Neutrophil (primary cell): Measurements from ENCODE around the gene KIF3C.

Experiments
- H3K27ac ChIP-seq: fragments of 200-600 bp; sonication (generic); 2 replicates; pipeline ENCODE4 v1.5.1; 2016; ENCODE audit warnings: mild to moderate bottlenecking, moderate library complexity
- H3K27me3 ChIP-seq: fragments of 200-600 bp; sonication (generic); 2 replicates; pipeline ENCODE4 v1.6.0; 2016; ENCODE audit warnings: mild to moderate bottlenecking
- H3K36me3 ChIP-seq: fragments of 200-600 bp; sonication (generic); 2 replicates; pipeline ENCODE4 v1.5.1; 2017
- H3K4me1 ChIP-seq, 2 experiments: fragments of 200-600 bp in 1 of 2; sonication (generic) in 1 of 2; 1 replicate in 1 of 2; 2 replicates in 1 of 2; pipeline versions ENCODE4 v1.5.1 to v1.6.1; 2013 to 2016; ENCODE audit warnings: low read depth in 1 of 2, low read length in 1 of 2, mild to moderate bottlenecking in 1 of 2, moderate library complexity in 1 of 2; ENCODE audit not compliant: control insufficient read depth in 1 of 2, insufficient read depth in 1 of 2
- H3K4me3 ChIP-seq, 2 experiments: fragments of 200-600 bp in 1 of 2; sonication (generic) in 1 of 2; 1 replicate in 1 of 2; 2 replicates in 1 of 2; pipeline ENCODE4 v1.5.1; 2013 to 2016; ENCODE audit warnings: low read depth in 1 of 2, low read length in 1 of 2, mild to moderate bottlenecking in 1 of 2, moderate library complexity in 1 of 2
- H3K9me3 ChIP-seq: fragments of 200-600 bp; sonication (generic); 2 replicates; pipeline ENCODE4 v1.5.1; 2016
- TF ChIP-seq, protein P1 (sequence below): fragments of 200-600 bp; sonication (generic); IDR thresholded peaks from 2 replicates; pipeline ENCODE4 v1.5.1; 2016; ENCODE audit warnings: antibody characterized with exemption

Gene KIF3C

DNA sequence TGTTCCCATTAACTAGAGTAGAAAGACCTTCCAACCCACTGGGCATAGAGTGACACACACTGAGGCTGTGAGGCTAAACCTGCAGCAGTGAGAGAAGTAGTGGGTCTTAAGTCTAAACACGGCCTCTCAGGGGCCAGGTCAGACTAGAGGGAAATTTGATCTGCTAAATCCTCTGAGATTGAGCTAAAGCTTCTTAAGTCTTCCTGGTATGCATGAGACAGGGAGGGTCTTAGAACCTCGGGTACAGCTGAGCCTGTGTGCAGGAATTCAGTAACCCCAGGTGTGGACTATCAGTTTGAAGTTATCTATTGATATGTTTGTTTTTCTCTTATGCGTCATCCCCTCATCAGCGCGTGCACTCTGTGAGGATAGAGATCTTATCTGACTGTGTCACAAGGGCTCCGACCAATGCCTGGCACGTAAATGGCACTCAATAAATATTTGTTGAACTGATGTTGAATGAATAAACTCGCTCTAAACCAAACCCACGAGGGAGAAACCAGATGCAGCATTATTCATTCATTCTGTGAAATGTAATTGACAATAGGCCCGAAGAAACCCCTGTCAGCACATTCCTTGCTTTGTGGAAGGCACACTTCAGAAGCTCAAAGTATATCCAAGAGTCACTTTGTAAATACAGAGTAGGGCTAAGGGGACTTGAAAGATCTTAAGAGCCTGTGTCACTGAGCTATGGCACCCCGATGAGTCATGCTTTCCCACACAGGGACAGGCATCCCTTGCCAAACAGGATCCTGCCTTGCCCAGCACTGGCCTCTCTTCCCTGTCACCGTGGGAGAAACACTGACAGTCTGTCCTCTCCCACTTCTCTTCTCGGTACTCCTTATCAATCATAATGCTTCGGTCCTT lies 29.9 kb upstream of the KIF3C start:
- Histone ChIP-seq H3K4me3 (no peak overlapping the region), H3K9me3 (no peaks in the 10 kb centered on the region), H3K27ac (peak overlapping the region; percentile 90), H3K36me3 (no peaks in the 10 kb centered on the region), H3K27me3 (no peaks in the 10 kb centered on the region), H3K4me1 (peaks cover 54 to 56% of the 10 kb centered on the region in 2 experiments)
- TF ChIP-seq, protein P1, sequence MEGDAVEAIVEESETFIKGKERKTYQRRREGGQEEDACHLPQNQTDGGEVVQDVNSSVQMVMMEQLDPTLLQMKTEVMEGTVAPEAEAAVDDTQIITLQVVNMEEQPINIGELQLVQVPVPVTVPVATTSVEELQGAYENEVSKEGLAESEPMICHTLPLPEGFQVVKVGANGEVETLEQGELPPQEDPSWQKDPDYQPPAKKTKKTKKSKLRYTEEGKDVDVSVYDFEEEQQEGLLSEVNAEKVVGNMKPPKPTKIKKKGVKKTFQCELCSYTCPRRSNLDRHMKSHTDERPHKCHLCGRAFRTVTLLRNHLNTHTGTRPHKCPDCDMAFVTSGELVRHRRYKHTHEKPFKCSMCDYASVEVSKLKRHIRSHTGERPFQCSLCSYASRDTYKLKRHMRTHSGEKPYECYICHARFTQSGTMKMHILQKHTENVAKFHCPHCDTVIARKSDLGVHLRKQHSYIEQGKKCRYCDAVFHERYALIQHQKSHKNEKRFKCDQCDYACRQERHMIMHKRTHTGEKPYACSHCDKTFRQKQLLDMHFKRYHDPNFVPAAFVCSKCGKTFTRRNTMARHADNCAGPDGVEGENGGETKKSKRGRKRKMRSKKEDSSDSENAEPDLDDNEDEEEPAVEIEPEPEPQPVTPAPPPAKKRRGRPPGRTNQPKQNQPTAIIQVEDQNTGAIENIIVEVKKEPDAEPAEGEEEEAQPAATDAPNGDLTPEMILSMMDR = no peak

- H3K4me1 ChIP-seq = peaks cover 60 to 62% of the 10 kb centered on the region in 2 experiments
Measured at GRCh38 chr2:26011609-26011989, 29.3 kb upstream of the KIF3C start.

DNA sequence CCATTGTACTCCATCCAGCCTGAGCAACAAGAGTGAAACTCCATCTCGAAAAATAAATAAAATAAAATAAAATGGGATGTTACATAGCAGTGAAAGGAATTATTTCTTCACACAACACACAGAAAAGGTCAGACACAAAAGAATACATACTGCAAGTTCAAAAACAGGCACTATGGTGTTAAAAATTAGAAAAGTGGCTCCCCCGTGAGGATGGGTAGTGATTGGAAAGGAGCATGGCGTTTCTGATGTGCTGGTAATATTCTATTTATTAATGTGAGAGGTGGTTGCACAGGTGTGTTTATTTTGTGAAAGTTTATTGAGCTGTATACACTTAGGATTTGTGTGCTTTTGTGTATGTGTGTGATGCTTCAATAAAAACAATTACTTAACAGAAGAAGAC lies 28.6 kb upstream of the KIF3C start:
- Histone ChIP-seq H3K4me1 (peaks cover 65 to 67% of the 10 kb centered on the region in 2 experiments), H3K9me3 (no peaks in the 10 kb centered on the region), H3K36me3 (no peaks in the 10 kb centered on the region), H3K27ac (peak overlapping the region; percentile 90), H3K4me3 (no peak overlapping the region), H3K27me3 (no peaks in the 10 kb centered on the region)
- TF ChIP-seq, protein P1 = no peak

More at GRCh38 chr2:26011609-26011989, 29.3 kb upstream of the KIF3C start:
- Histone ChIP-seq H3K36me3 (no peaks in the 10 kb centered on the region), H3K27ac (peak overlapping the region; percentile 90), H3K9me3 (no peaks in the 10 kb centered on the region), H3K4me3 (no peak overlapping the region), H3K27me3 (no peaks in the 10 kb centered on the region)
- TF ChIP-seq, protein P1 = no peak

DNA sequence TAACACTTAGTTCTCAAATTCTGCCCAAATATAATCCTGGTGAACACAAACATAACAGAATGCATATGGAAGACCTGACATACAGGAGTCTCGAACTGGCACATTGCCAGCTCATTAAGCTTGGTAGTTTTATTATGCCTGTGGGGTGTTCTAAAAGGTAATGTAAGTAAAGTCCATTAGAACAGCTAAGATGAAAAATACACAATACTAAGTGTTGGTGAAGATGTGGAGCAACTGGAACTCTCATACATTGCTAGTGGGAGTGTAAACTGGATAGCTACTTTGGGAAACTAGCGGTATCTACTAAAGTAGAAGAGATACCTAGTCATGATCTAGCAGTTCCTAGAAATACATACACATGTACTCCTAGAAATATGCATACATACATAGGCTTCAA lies 27.3 kb upstream of the KIF3C start:
- TF ChIP-seq, protein P1 = no peak
- Histone ChIP-seq H3K9me3 (no peaks in the 10 kb centered on the region), H3K36me3 (no peaks in the 10 kb centered on the region), H3K4me1 (peaks cover 78% of the 10 kb centered on the region in 2 experiments), H3K4me3 (peak overlapping the region; percentile 29 to 37), H3K27me3 (no peaks in the 10 kb centered on the region), H3K27ac (peak overlapping the region; percentile 90)

GRCh38 chr2:26008851-26009566 lies 26.7 kb upstream of the KIF3C start:
- Histone ChIP-seq H3K27me3 (no peaks in the 10 kb centered on the region), H3K27ac (peak overlapping the region; percentile 90), H3K36me3 (no peaks in the 10 kb centered on the region), H3K9me3 (no peaks in the 10 kb centered on the region), H3K4me1 (peaks cover 84% of the 10 kb centered on the region in 2 experiments), H3K4me3 (peak overlapping the region; percentile 29 to 37)
- TF ChIP-seq, protein P1 = no peak
